SK-N-SH treated with all-trans-retinoic acid at 6 μM for 48 hours (cell line): ENCODE data around the gene ELOVL5.

Experiments used
- ATAC-seq: fragments of 200-7000 bp; cut with Tn5 transposase; 3 replicates; pipeline ENCODE4 v1.9.1; 2020; ENCODE audit warnings: mild to moderate bottlenecking, moderate library complexity
- ARNTL ChIP-seq: fragments of 450-650 bp; formaldehyde crosslinking; IDR thresholded peaks from 2 replicates; pipeline ENCODE4 v1.5.0; 2020; ENCODE audit warnings: low read depth, mild to moderate bottlenecking, moderate library complexity, borderline replicate concordance
- BACH2 ChIP-seq: fragments of 250-450 bp; sonication (Bioruptor Pico); IDR thresholded peaks from 2 replicates; pipeline ENCODE4 v1.9.0; 2021; ENCODE audit warnings: mild to moderate bottlenecking, borderline replicate concordance
- CREB5 ChIP-seq: fragments of 250-450 bp; sonication (Bioruptor Pico); IDR thresholded peaks from 2 replicates; pipeline ENCODE4 v1.5.1; 2020; ENCODE audit warnings: low read depth, mild to moderate bottlenecking, moderate library complexity
- CSRNP3 ChIP-seq: fragments of 250-450 bp; sonication (Bioruptor Pico); IDR thresholded peaks from 2 replicates; pipeline ENCODE4 v1.5.1; 2021; ENCODE audit warnings: mild to moderate bottlenecking, moderate library complexity
- ESRRG ChIP-seq: fragments of 250-450 bp; sonication (Bioruptor Pico); IDR thresholded peaks from 2 replicates; pipeline ENCODE4 v1.6.1; 2021; ENCODE audit warnings: mild to moderate bottlenecking
- GLIS3 ChIP-seq: fragments of 250-450 bp; sonication (Bioruptor Pico); IDR thresholded peaks from 2 replicates; pipeline ENCODE4 v1.5.0; 2020; ENCODE audit warnings: mild to moderate bottlenecking, moderate library complexity
- OSR1 ChIP-seq: fragments of 250-450 bp; sonication (Bioruptor Pico); IDR thresholded peaks from 2 replicates; pipeline ENCODE4 v1.8.0; 2022; ENCODE audit warnings: moderate library complexity, mild to moderate bottlenecking, inconsistent platforms
- PATZ1 ChIP-seq: fragments of 250-450 bp; sonication (Bioruptor Pico); IDR thresholded peaks from 2 replicates; pipeline ENCODE4 v1.8.0; 2020; ENCODE audit warnings: mild to moderate bottlenecking, moderate library complexity, borderline replicate concordance
- POU6F1 ChIP-seq: fragments of 250-450 bp; sonication (Bioruptor Pico); IDR thresholded peaks from 2 replicates; pipeline ENCODE4 v1.8.0; 2021; ENCODE audit warnings: low read depth, mild to moderate bottlenecking, moderate library complexity, borderline replicate concordance
- PPARA ChIP-seq: fragments of 250-450 bp; sonication (Bioruptor Pico); IDR thresholded peaks from 2 replicates; pipeline ENCODE4 v1.5.0; 2020; ENCODE audit warnings: mild to moderate bottlenecking, borderline replicate concordance
- RARB ChIP-seq: fragments of 250-450 bp; sonication (Bioruptor Pico); IDR thresholded peaks from 2 replicates; pipeline ENCODE4 v1.8.0; 2021; ENCODE audit warnings: mild to moderate bottlenecking, moderate library complexity
- SNAI2 ChIP-seq: fragments of 250-450 bp; sonication (Bioruptor Pico); IDR thresholded peaks from 2 replicates; pipeline ENCODE4 v1.5.0; 2020; ENCODE audit warnings: mild to moderate bottlenecking, moderate library complexity
- TCF4 ChIP-seq: fragments of 250-450 bp; sonication (Bioruptor Pico); IDR thresholded peaks from 2 replicates; pipeline ENCODE4 v1.8.0; 2021; ENCODE audit warnings: mild to moderate bottlenecking, moderate library complexity, borderline replicate concordance
- TOX ChIP-seq: fragments of 250-450 bp; sonication (Bioruptor Pico); IDR thresholded peaks from 2 replicates; pipeline ENCODE4 v1.8.0; 2021; ENCODE audit warnings: mild to moderate bottlenecking, moderate library complexity, borderline replicate concordance
- TSHZ2 ChIP-seq: fragments of 250-450 bp; sonication (Bioruptor Pico); IDR thresholded peaks from 2 replicates; pipeline ENCODE4 v1.5.0; 2020; ENCODE audit warnings: mild to moderate bottlenecking, moderate library complexity
- ZC3H10 ChIP-seq: fragments of 250-450 bp; sonication (Bioruptor Pico); IDR thresholded peaks from 2 replicates; pipeline ENCODE4 v1.5.1; 2021; ENCODE audit warnings: mild to moderate bottlenecking, moderate library complexity
- ZFP3 ChIP-seq: fragments of 250-450 bp; sonication (Bioruptor Pico); IDR thresholded peaks from 2 replicates; pipeline ENCODE4 v1.5.0; 2020; ENCODE audit warnings: mild to moderate bottlenecking, moderate library complexity
- ZFP30 ChIP-seq: fragments of 450-650 bp; formaldehyde crosslinking; IDR thresholded peaks from 2 replicates; pipeline ENCODE4 v1.5.0; 2022; ENCODE audit warnings: mild to moderate bottlenecking, moderate library complexity
- ZNF565 ChIP-seq: fragments of 450-650 bp; formaldehyde crosslinking; conservative IDR thresholded peaks from 2 replicates; pipeline ENCODE4 v1.5.0; 2020; ENCODE audit warnings: low read depth, mild to moderate bottlenecking, moderate library complexity
- ZNF70 ChIP-seq: fragments of 450-650 bp; formaldehyde crosslinking; IDR thresholded peaks from 2 replicates; pipeline ENCODE4 v1.5.0; 2020; ENCODE audit warnings: mild to moderate bottlenecking, moderate library complexity
- ZNF8 ChIP-seq: fragments of 450-650 bp; formaldehyde crosslinking; IDR thresholded peaks from 2 replicates; pipeline ENCODE4 v1.5.0; 2020; ENCODE audit warnings: mild to moderate bottlenecking, moderate library complexity

ELOVL5 gene

GRCh38 chr6:53342217-53342616 lies 6.5 kb downstream of the ELOVL5 start:
- TF ChIP-seq POU6F1 (CRISPR knock-in tag) (no peak), OSR1 (CRISPR knock-in tag) (no peak), PPARA (CRISPR knock-in tag) (no peak), TOX (CRISPR knock-in tag) (no peak), RARB (no peak), CSRNP3 (CRISPR knock-in tag) (no peak), SNAI2 (CRISPR knock-in tag) (no peak), GLIS3 (CRISPR knock-in tag) (no peak), ZNF8 (CRISPR knock-in tag) (no peak), TCF4 (CRISPR knock-in tag) (no peak), ARNTL (CRISPR knock-in tag) (no peak), ZFP3 (CRISPR knock-in tag) (no peak), PATZ1 (CRISPR knock-in tag) (no peak)
- ATAC-seq = no peak

GRCh38 chr6:53340536-53340935 lies 8.2 kb downstream of the ELOVL5 start:
- ATAC-seq = no peak
- no peak for TF ChIP-seq ZNF565 (CRISPR knock-in tag)

GRCh38 chr6:53339424-53339823 lies 9.3 kb downstream of the ELOVL5 start:
- TF ChIP-seq TOX (CRISPR knock-in tag) (no peak), CSRNP3 (CRISPR knock-in tag) (no peak), ZFP3 (CRISPR knock-in tag) (no peak), ZNF70 (CRISPR knock-in tag) (no peak), ZC3H10 (CRISPR knock-in tag) (no peak), OSR1 (CRISPR knock-in tag) (no peak), ZFP30 (no peak), PPARA (CRISPR knock-in tag) (no peak), BACH2 (no peak), TSHZ2 (CRISPR knock-in tag) (no peak), ARNTL (CRISPR knock-in tag) (no peak), CREB5 (CRISPR knock-in tag) (no peak), ESRRG (CRISPR knock-in tag) (no peak), POU6F1 (CRISPR knock-in tag) (no peak), GLIS3 (CRISPR knock-in tag) (no peak)
- ATAC-seq = no peak
